ENCODE measurements around the gene NUCKS1. TPM values are rescaled to one million over a fixed set of nuclear protein-coding genes. Genes with fewer than 3 reads are reported as not detected.

The NUCKS1 gene
- total RNA-seq, 1 experiment from 2014 or later = 237 TPM

GRCh38 chr1:205719015-205719414, 31.0 kb downstream of the NUCKS1 start (continued):
- TF ChIP-seq CTCF (IDR thresholded peaks at IDR 0.05 in 2 of 3, conservative IDR thresholded peaks at IDR 0.05 in 1 of 3; ENCODE audit: borderline replicate concordance in 1 of 3, insufficient read depth in 1 of 3, low read depth in 2 of 3, low read length in 2 of 3) (no peak), RAD21 (IDR thresholded peaks at IDR 0.05; ENCODE audit: low read depth) (no peak)

GRCh38 chr1:205716371-205717132, 33.4 kb downstream of the NUCKS1 start:
- Histone ChIP-seq H3K9me3 (ENCODE audit: control insufficient read depth in 1 of 2, insufficient read depth in 1 of 2, low read depth in 1 of 2, low read length in 2 of 2) (no peaks in the 10 kb centered on the region), H3K4me3 (replicated peaks in 1 of 2; ENCODE audit: low read depth in 1 of 2, low read length in 2 of 2) (no peak overlapping the region), H3K36me3 (ENCODE audit: control insufficient read depth in 1 of 2, insufficient read depth in 2 of 2, low read length in 2 of 2) (peaks cover 51 to 53% of the 10 kb centered on the region in 2 experiments), H3K4me2 (ENCODE audit: low read length) (no peak overlapping the region), H3K27me3 (ENCODE audit: insufficient read depth, low read length) (no peaks in the 10 kb centered on the region), H3K9me2 (ENCODE audit: insufficient read depth) (no peaks in the 10 kb centered on the region), H3K27ac (ENCODE audit: low read depth, low read length) (no peak overlapping the region), H3K9ac (ENCODE audit: low read length) (no peak overlapping the region), H2AFZ (ENCODE audit: low read depth, low read length, poor library complexity, severe bottlenecking) (no peak overlapping the region), H3K79me2 (ENCODE audit: insufficient read depth, low read length) (no peaks in the 10 kb centered on the region; the same call in 1 of the 2 replicates), H4K20me1 (ENCODE audit: insufficient read depth) (peaks cover 10% of the 10 kb centered on the region; the same call in 1 of the 2 replicates), H3K4me1 (ENCODE audit: control insufficient read depth in 1 of 2, insufficient read depth in 2 of 2, low read length in 2 of 2) (no peaks in the 10 kb centered on the region)
- TF ChIP-seq SP1 (IDR thresholded peaks at IDR 0.05; ENCODE audit: low read depth) (no peak), CEBPB (IDR thresholded peaks at IDR 0.05; ENCODE audit: low read depth) (no peak), RAD21 (IDR thresholded peaks at IDR 0.05; ENCODE audit: low read depth) (no peak), SRF (IDR thresholded peaks at IDR 0.05; ENCODE audit: low read depth) (no peak), FOSL1 (IDR thresholded peaks at IDR 0.05; ENCODE audit: low read depth) (no peak), ZFX (IDR thresholded peaks at IDR 0.05) (no peak), CTCF (IDR thresholded peaks at IDR 0.05 in 2 of 3, conservative IDR thresholded peaks at IDR 0.05 in 1 of 3; ENCODE audit: borderline replicate concordance in 1 of 3, insufficient read depth in 1 of 3, low read depth in 2 of 3, low read length in 2 of 3) (no peak), REST (IDR thresholded peaks at IDR 0.05; ENCODE audit: low read depth) (no peak), CBX3 (IDR thresholded peaks at IDR 0.05; ENCODE audit: low read depth) (no peak), ZBTB33 (IDR thresholded peaks at IDR 0.05; ENCODE audit: extremely low read depth, insufficient replicate concordance, low read length) (no peak)
- ATAC-seq (no peak), DNase-seq (ENCODE audit: low read depth, low spot score) (no peak)
- RAD21 ChIA-PET (ENCODE audit: low non-redundant PET in 1 of 2, low total read pairs in 2 of 2, uncharacterized antibody in 2 of 2, unreplicated experiment in 2 of 2) = no interaction called here
- CTCF ChIA-PET = no interaction called here
- intact Hi-C loops (cut with micrococcal nuclease) = no loop called here
- no TSS peak for BruUV-seq (replicated peaks)
- POLR2A ChIA-PET = no interaction called here
